Testis (tissue), 5 donors: ENCODE data around the gene ADM2. TPM values are rescaled to one million over a fixed set of nuclear protein-coding genes. Genes with fewer than 3 reads are reported as not detected.
"Not testable (repeated sequence)": the region's sequence is repeated elsewhere in the genome, so short reads cannot be mapped to it uniquely, and the experiment has no call there.

Experiments
- DNase-seq: peaks from one replicate; pipeline ENCODE4 v3.0.0-alpha.2; 2019
- H3K27ac ChIP-seq, 2 donors: fragments of 200-600 bp; sonication (generic); one replicate each; pipeline ENCODE4 v1.5.1; 2019
- H3K27me3 ChIP-seq: fragments of 200-600 bp; sonication (generic); one replicate; pipeline ENCODE4 v1.5.1; 2019
- H3K36me3 ChIP-seq: fragments of 200-600 bp; sonication (generic); one replicate; pipeline ENCODE4 v1.5.1; 2017; ENCODE audit warnings: low read depth; ENCODE audit errors: missing control alignments
- H3K4me1 ChIP-seq: fragments of 200-600 bp; sonication (generic); one replicate; pipeline ENCODE4 v1.5.1; 2019
- H3K4me3 ChIP-seq, 2 donors: fragments of 200-600 bp; sonication (generic); one replicate each; pipeline ENCODE4 v1.5.1; 2017 to 2019
- H3K9me3 ChIP-seq: fragments of 200-600 bp; sonication (generic); one replicate; pipeline ENCODE4 v1.5.1; 2017
- CTCF ChIP-seq, 3 experiments: fragments of 450-650 bp in 2 of 3; fragments of 200-600 bp in 1 of 3; sonication (generic) in 1 of 3; IDR thresholded peaks; one replicate each; pipeline ENCODE4 v1.5.1; 2016 to 2019; ENCODE audit warnings: antibody characterized with exemption in 3 of 3, mild to moderate bottlenecking in 2 of 3, moderate library complexity in 1 of 3
- POLR2A ChIP-seq: fragments of 450-650 bp; IDR thresholded peaks from one replicate; pipeline ENCODE4 v1.6.1; 2017; ENCODE audit warnings: antibody characterized with exemption, mild to moderate bottlenecking, moderate library complexity
- WGBS, 2 donors: methylation state at CpG; one replicate each; pipeline ENCODE4 v1.1.5; 2018; 5-methylcytosine and 5-hydroxymethylcytosine counted together
- intact Hi-C: fragments of 100-400 bp; cut with DNase I; formaldehyde crosslinking; loops from one replicate; pipeline ENCODE4 v1.15.1; 2023; ENCODE audit warnings: low total_unique reads
- long read RNA-seq, 2 donors: transcript quantifications; one replicate each; lab custom pipeline, GENCODE V29; 2026
- polyA plus RNA-seq: library from polyadenylated mRNA; stranded (reverse); fragments of 350-450 nt; fragmentation: Illumina TruSeq; extraction: RNeasy Lipid Tissue Mini Kit (QIAGEN cat#74804); gene quantifications from one replicate; pipeline ENCODE4 v1.2.3, GENCODE V29; 2014; ENCODE audit warnings: low read depth, low replicate concordance; ENCODE audit not compliant: insufficient read depth
- total RNA-seq, 2 donors: library from RNA; depleted of rRNA; stranded (reverse); fragments of >200 nt; gene quantifications; one replicate each; pipeline ENCODE4 v1.2.3, GENCODE V29; 2016

Gene ADM2, protein sequence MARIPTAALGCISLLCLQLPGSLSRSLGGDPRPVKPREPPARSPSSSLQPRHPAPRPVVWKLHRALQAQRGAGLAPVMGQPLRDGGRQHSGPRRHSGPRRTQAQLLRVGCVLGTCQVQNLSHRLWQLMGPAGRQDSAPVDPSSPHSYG
- total RNA-seq, result 1 to 10 TPM; 1.0 to 1.9 TPM
- polyA plus RNA-seq, result 0.99 TPM
- long read RNA-seq, donor 1, result 0 reads
- long read RNA-seq, donor 2, result 0 reads

DNA sequence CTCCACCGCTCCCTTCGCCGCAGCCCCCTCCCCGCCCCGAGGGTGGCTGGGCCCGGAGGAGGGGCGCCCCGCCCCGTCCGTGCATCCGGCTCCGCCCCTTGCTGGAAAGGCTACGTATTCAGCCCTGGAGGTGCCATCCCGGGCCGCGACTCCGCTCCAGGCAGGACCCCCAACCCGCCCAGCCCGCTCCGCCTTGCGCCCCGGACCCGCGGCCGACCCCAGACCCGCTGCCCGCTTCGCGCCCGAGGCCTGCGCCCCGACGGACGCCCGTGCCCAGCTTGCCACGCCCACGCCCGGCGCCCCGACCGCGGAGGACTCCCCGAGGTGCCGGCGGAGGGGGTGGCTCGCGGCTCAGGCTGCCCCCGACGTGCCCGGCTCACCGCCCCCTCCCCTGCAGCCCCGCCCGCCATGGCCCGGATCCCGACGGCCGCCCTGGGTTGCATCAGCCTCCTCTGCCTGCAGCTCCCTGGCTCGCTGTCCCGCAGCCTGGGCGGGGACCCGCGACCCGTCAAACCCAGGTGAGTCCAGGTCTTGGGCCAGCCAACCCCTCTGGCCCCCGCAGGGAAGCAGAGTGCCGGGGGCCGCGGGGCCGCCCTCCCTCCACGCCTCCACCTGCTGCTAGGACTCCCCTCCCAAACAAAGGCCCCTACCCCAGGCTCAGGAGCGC lies at the start of gene ADM2:
TSS of gene ADM2 (plus strand) at position 104 of the 667 bp plus-strand sequence. CDS start at position 409, 305 bp downstream.
- Histone ChIP-seq H3K4me1 (no peaks in the 10 kb centered on the region), H3K27me3 (no peaks in the 10 kb centered on the region), H3K27ac (no peak within 1 kb of the TSS), H3K36me3 (no peaks in the 10 kb centered on the region), H3K4me3 (peak within 1 kb of the TSS; percentile 37 to 50), H3K9me3 (no peaks in the 10 kb centered on the region)
- intact Hi-C loops, result no loop called here
- TF ChIP-seq POLR2A (no peak), CTCF (IDR thresholded peaks at IDR 0.05) (no peak)
- 2 to 3% methylated on average over 6 to 31 of the region's 70 CpGs for WGBS, 2 donors
- DNase-seq, result no peak

DNA sequence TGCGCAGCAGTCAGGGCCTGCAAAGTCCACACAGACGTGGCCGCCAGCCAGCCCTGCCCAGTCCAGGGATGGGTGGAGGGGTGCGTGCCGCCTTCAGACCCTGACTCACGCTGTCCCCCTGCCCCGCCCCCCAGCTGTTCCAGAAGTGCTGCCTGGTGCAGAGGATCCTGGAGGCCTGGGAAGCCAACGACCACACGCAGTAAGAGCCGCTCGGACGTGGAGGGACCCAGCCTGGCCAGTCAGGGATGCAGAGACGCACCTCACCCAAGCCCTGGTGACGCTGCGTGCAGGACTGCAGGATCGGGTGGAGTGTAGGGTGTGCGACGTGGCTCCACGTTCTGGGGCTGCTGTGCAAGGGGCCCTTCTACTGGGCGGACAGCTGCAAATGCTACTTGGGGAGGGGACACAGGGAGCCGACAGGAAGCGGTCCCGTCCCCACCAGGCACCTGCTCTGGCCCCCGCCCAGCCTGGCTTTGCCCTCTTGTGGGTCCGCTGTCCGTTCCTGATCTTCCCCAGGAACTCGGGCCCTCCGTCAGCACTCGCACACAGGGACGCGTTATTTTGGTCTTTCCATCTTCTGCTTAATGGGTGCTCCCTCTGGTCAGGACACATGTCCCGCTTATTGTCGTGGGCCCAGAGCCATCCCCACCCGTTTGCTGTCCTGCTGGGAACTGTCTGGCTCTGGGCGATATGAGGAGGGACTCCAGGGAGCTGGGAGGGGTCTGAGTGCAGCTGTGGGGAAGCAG lies 49.0 kb upstream of the ADM2 start:
- H3K27me3 ChIP-seq, result no peaks in the 10 kb centered on the region
- no peak for DNase-seq
- no peaks in the 10 kb centered on the region for H3K36me3 ChIP-seq
- intact Hi-C loops, result no loop called here
- no peak overlapping the region for H3K27ac ChIP-seq
- no peaks in the 10 kb centered on the region for H3K9me3 ChIP-seq
- H3K4me3 ChIP-seq, result no peak overlapping the region
- no peaks in the 10 kb centered on the region for H3K4me1 ChIP-seq
- WGBS, 2 donors, result 93 to 94% methylated on average over 25 to 30 of the region's 35 CpGs
- TF ChIP-seq POLR2A (no peak), CTCF (IDR thresholded peaks at IDR 0.05) (no peak)

GRCh38 chr22:50432877-50433510 lies 48.3 kb upstream of the ADM2 start:
- intact Hi-C loops, result not testable (repeated sequence)

DNA sequence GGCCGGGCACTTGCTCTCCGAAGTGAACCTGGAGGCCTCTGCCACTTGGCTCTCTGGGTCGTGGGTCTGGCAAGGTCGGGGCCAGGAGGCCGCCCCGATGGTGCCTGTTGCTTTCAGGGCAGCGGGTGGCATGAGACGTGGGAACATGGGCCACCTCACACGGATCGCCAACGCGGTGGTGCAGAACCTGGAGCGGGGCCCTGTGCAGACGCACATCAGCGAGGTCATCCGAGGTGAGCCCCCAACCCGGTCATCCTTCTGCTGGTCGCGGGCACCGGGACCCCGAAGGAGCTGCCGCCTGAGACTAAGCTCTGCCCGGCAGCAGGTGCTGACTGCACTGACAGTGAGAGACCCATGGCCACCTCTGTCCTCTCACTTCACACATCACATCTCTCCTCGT lies 46.5 kb upstream of the ADM2 start:
- Histone ChIP-seq H3K36me3 (no peaks in the 10 kb centered on the region), H3K9me3 (no peaks in the 10 kb centered on the region), H3K27ac (no peak overlapping the region), H3K27me3 (no peaks in the 10 kb centered on the region), H3K4me1 (no peaks in the 10 kb centered on the region), H3K4me3 (no peak overlapping the region)
- 79 to 81% methylated on average over 10 to 15 of the region's 24 CpGs for WGBS, 2 donors
- no peak for DNase-seq
- intact Hi-C loops, result no loop called here
- no peak for TF ChIP-seq CTCF (IDR thresholded peaks at IDR 0.05)
- TF ChIP-seq POLR2A, result no peak

More at GRCh38 chr22:50432877-50433510, 48.3 kb upstream of the ADM2 start:
- H3K27me3 ChIP-seq, H3K9me3 ChIP-seq, H3K4me3 ChIP-seq, H3K36me3 ChIP-seq, H3K27ac ChIP-seq, DNase-seq, H3K4me1 ChIP-seq: not testable (repeated sequence)
- WGBS, 2 donors, result 90 to 93% methylated on average over 13 to 14 of the region's 24 CpGs
